Duodenal mucosa (tissue), 2 donors: ENCODE data around the gene EXT2.

Source experiments
- H3K27ac ChIP-seq: one replicate; pipeline ENCODE4 v1.7.0; 2013; ENCODE audit warnings: low read depth, low read length
- H3K27me3 ChIP-seq, 2 donors: one replicate each; pipeline ENCODE4 v1.7.0; 2013; ENCODE audit warnings: low read length in 2 of 2, control low read depth in 1 of 2; ENCODE audit not compliant: insufficient read depth in 2 of 2, control insufficient read depth in 1 of 2
- H3K36me3 ChIP-seq, 2 donors: one replicate each; pipeline ENCODE4 v1.7.0; 2013; ENCODE audit warnings: low read length in 2 of 2, control low read depth in 1 of 2; ENCODE audit not compliant: insufficient read depth in 2 of 2, control insufficient read depth in 1 of 2
- H3K4me1 ChIP-seq, 2 donors: one replicate each; pipeline ENCODE4 v1.7.0; 2013; ENCODE audit warnings: low read length in 2 of 2, control low read depth in 1 of 2; ENCODE audit not compliant: insufficient read depth in 2 of 2, control insufficient read depth in 1 of 2
- H3K4me3 ChIP-seq, 2 donors: one replicate each; pipeline ENCODE4 v1.7.0; 2013; ENCODE audit warnings: low read length in 2 of 2, low read depth in 1 of 2
- H3K9ac ChIP-seq, 2 donors: one replicate each; pipeline ENCODE4 v1.7.0; 2013; ENCODE audit warnings: low read length in 2 of 2, low read depth in 1 of 2
- H3K9me3 ChIP-seq, 2 donors: one replicate each; pipeline ENCODE4 v1.7.0; 2013; ENCODE audit warnings: low read length in 2 of 2, control low read depth in 1 of 2; ENCODE audit not compliant: control insufficient read depth in 1 of 2

EXT2 gene

GRCh38 chr11:44192462-44193100 is 97.1 kb downstream of the EXT2 start:
- H3K36me3 ChIP-seq: peaks cover 5 to 6% of the 10 kb centered on the region in 2 donors
- peaks cover 12 to 19% of the 10 kb centered on the region in 2 donors for H3K9me3 ChIP-seq
- H3K4me3 ChIP-seq: no peak overlapping the region
- H3K27ac ChIP-seq: no peak overlapping the region
- no peaks in the 10 kb centered on the region for H3K27me3 ChIP-seq
- no peak overlapping the region for H3K9ac ChIP-seq
- H3K4me1 ChIP-seq: no peaks in the 10 kb centered on the region

- Histone ChIP-seq H3K27ac (no peak overlapping the region), H3K27me3 (no peaks in the 10 kb centered on the region), H3K36me3 (peaks cover 3 to 5% of the 10 kb centered on the region in 2 donors), H3K9me3 (peaks cover 1 to 8% of the 10 kb centered on the region in 2 donors), H3K4me3 (no peak overlapping the region), H3K4me1 (no peaks in the 10 kb centered on the region), H3K9ac (no peak overlapping the region)
These were observed 98.4 kb downstream of the EXT2 start for GRCh38 chr11:44193856-44194255.

- no peaks in the 10 kb centered on the region for H3K9me3 ChIP-seq
- no peaks in the 10 kb centered on the region for H3K27me3 ChIP-seq
- H3K36me3 ChIP-seq: peaks cover 3 to 8% of the 10 kb centered on the region in 2 donors
- H3K27ac ChIP-seq: no peak overlapping the region
- peaks cover 5 to 10% of the 10 kb centered on the region in 2 donors for H3K4me1 ChIP-seq
- H3K4me3 ChIP-seq: no peak overlapping the region
- no peak overlapping the region for H3K9ac ChIP-seq
These were observed 102.8 kb downstream of the EXT2 start for GRCh38 chr11:44198146-44198724.

- Histone ChIP-seq H3K27ac (no peak overlapping the region), H3K9me3 (no peaks in the 10 kb centered on the region), H3K4me1 (peaks cover 6 to 15% of the 10 kb centered on the region in 2 donors), H3K4me3 (no peak overlapping the region), H3K9ac (no peak overlapping the region), H3K27me3 (no peaks in the 10 kb centered on the region), H3K36me3 (peaks cover 3 to 8% of the 10 kb centered on the region in 2 donors)
These were observed 103.8 kb downstream of the EXT2 start for GRCh38 chr11:44199298-44199697.

- no peaks in the 10 kb centered on the region for H3K27me3 ChIP-seq
- H3K36me3 ChIP-seq: peaks cover 3 to 8% of the 10 kb centered on the region in 2 donors
- no peaks in the 10 kb centered on the region for H3K9me3 ChIP-seq
- peaks cover 8 to 15% of the 10 kb centered on the region in 2 donors for H3K4me1 ChIP-seq
- H3K27ac ChIP-seq: no peak overlapping the region
- H3K9ac ChIP-seq: no peak overlapping the region
- H3K4me3 ChIP-seq: no peak overlapping the region
These were observed 104.3 kb downstream of the EXT2 start for GRCh38 chr11:44199816-44200215.

- Histone ChIP-seq H3K27ac (peak overlapping the region; percentile 44), H3K9me3 (no peaks in the 10 kb centered on the region), H3K4me1 (peaks cover 8 to 15% of the 10 kb centered on the region in 2 donors), H3K36me3 (peaks cover 9 to 16% of the 10 kb centered on the region in 2 donors), H3K4me3 (no peak overlapping the region), H3K9ac (peak overlapping the region in 1 of 2 donors; percentile 6), H3K27me3 (no peaks in the 10 kb centered on the region)
These were observed 108.0 kb downstream of the EXT2 start for GRCh38 chr11:44203270-44204043.

- H3K9me3 ChIP-seq: no peaks in the 10 kb centered on the region
- H3K36me3 ChIP-seq: peaks cover 9% of the 10 kb centered on the region in 2 donors
- no peaks in the 10 kb centered on the region for H3K27me3 ChIP-seq
- H3K4me1 ChIP-seq: peaks cover 8 to 15% of the 10 kb centered on the region in 2 donors
- no peak overlapping the region for H3K9ac ChIP-seq
- no peak overlapping the region for H3K27ac ChIP-seq
- no peak overlapping the region for H3K4me3 ChIP-seq
These were observed 109.9 kb downstream of the EXT2 start for GRCh38 chr11:44205352-44205751.

- Histone ChIP-seq H3K27me3 (no peaks in the 10 kb centered on the region), H3K27ac (no peak overlapping the region), H3K36me3 (peaks cover 9% of the 10 kb centered on the region in 2 donors), H3K9me3 (no peaks in the 10 kb centered on the region), H3K4me3 (no peak overlapping the region), H3K4me1 (peaks cover 8 to 15% of the 10 kb centered on the region in 2 donors), H3K9ac (no peak overlapping the region)
These were observed 110.4 kb downstream of the EXT2 start for GRCh38 chr11:44205836-44206235.

- Histone ChIP-seq H3K9ac (no peak overlapping the region), H3K27me3 (no peaks in the 10 kb centered on the region), H3K9me3 (peaks cover 0 to 8% of the 10 kb centered on the region in 2 donors), H3K36me3 (peaks cover 9% of the 10 kb centered on the region in 2 donors), H3K4me1 (peaks cover 8 to 14% of the 10 kb centered on the region in 2 donors), H3K27ac (no peak overlapping the region), H3K4me3 (no peak overlapping the region)
These were observed 111.8 kb downstream of the EXT2 start for GRCh38 chr11:44207292-44207691.

- no peak overlapping the region for H3K4me3 ChIP-seq
- peaks cover 0 to 8% of the 10 kb centered on the region in 2 donors for H3K9me3 ChIP-seq
- no peak overlapping the region for H3K27ac ChIP-seq
- H3K9ac ChIP-seq: no peak overlapping the region
- H3K36me3 ChIP-seq: peaks cover 9% of the 10 kb centered on the region in 2 donors
- H3K4me1 ChIP-seq: peaks cover 0 to 3% of the 10 kb centered on the region in 2 donors
- no peaks in the 10 kb centered on the region for H3K27me3 ChIP-seq
These were observed 113.6 kb downstream of the EXT2 start for GRCh38 chr11:44208976-44209603.
